Activated T-cell treated with anti-CD3 and anti-CD28 coated beads, Interleukin-2, amount 50 U/mL, for 72 hours (primary cell): ENCODE data around the gene HSPB6. TPM values are rescaled to one million over a fixed set of nuclear protein-coding genes. Genes with fewer than 3 reads are reported as not detected.

Experiments
- ATAC-seq, 2 donors: fragments of 150-1000 bp; cut with Tn5 transposase; replicated peaks in 1 of 2; 2 replicates each; pipeline ENCODE4 v1.10.0; 2021; ENCODE audit warnings: moderate library complexity in 2 of 2, mild to moderate bottlenecking in 1 of 2
- DNase-seq, 2 donors: peaks; one replicate each; pipeline ENCODE4 v3.0.0; 2021 to 2022; ENCODE audit warnings: mixed read lengths in 1 of 2
- H3K27ac Mint-ChIP-seq: one replicate; pipeline ENCODE4 v1.8.0; 2022; ENCODE audit warnings: mild to moderate bottlenecking, moderate library complexity, mixed read lengths
- H3K27me3 Mint-ChIP-seq: one replicate; pipeline ENCODE4 v1.8.0; 2022; ENCODE audit warnings: low read depth, mixed read lengths
- H3K36me3 Mint-ChIP-seq, 2 donors: one replicate each; pipeline ENCODE4 v1.8.0; 2022; ENCODE audit warnings: mixed read lengths in 2 of 2, mild to moderate bottlenecking in 1 of 2; ENCODE audit not compliant: insufficient read depth in 2 of 2
- H3K4me1 Mint-ChIP-seq: one replicate; pipeline ENCODE4 v1.8.0; 2022; ENCODE audit warnings: low read depth, mixed read lengths
- H3K4me3 Mint-ChIP-seq, 2 donors: one replicate each; pipeline ENCODE4 v1.8.0; 2022; ENCODE audit warnings: mild to moderate bottlenecking in 2 of 2, mixed read lengths in 2 of 2, moderate library complexity in 2 of 2
- H3K9me3 Mint-ChIP-seq, 2 donors: one replicate each; pipeline ENCODE4 v1.8.0; 2022; ENCODE audit warnings: mixed read lengths in 2 of 2
- total RNA-seq, 2 donors: library from RNA; stranded (reverse); gene quantifications; one replicate each; pipeline ENCODE4 v1.2.3, GENCODE V29; 2022

The HSPB6 gene
- total RNA-seq, 2 donors from 2014 or later: 1.4 to 2.4 TPM

DNA sequence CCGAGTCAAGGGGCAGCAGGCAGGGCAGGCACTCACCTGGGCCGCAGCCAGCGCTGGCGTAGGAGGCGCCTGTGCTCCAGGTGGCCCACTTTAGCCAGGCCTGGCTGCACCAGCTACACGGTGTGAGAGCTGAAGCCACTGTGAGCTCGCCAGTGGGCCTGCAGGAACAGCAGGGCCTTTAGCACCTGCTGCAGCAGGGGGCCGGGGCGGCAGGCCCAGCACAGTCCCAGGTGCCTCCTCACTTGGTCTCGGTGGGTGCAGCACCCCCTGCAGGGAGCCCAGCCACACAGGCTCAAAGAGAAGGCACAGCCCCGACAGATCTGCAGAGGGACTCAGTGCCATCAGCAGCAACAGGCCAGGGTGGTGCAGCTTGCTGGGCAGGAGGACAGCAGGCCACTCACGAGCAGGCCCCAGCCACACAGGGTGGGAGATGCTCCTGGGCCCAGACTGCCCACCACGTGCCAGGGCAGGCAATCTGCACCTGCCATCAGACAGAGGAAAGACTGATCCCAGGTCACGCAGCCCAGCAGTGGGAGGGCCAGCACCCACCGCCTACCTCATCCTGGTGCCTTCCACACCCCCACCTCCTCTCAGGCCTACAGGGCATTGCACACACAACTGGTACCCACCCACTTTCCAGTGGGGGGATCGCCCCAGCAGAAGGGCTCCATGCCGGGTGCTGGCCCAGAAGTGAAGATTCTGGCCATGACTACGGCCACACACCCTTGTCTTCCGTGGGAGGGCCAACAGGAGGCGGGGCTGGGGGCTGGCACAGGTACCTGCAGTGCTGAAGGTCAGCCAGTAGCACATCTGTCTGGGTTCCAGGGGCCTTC lies 34.4 kb upstream of the HSPB6 start:
- H3K9me3 Mint-ChIP-seq: no peaks in the 10 kb centered on the region
- H3K4me1 Mint-ChIP-seq: no peaks in the 10 kb centered on the region

DNA sequence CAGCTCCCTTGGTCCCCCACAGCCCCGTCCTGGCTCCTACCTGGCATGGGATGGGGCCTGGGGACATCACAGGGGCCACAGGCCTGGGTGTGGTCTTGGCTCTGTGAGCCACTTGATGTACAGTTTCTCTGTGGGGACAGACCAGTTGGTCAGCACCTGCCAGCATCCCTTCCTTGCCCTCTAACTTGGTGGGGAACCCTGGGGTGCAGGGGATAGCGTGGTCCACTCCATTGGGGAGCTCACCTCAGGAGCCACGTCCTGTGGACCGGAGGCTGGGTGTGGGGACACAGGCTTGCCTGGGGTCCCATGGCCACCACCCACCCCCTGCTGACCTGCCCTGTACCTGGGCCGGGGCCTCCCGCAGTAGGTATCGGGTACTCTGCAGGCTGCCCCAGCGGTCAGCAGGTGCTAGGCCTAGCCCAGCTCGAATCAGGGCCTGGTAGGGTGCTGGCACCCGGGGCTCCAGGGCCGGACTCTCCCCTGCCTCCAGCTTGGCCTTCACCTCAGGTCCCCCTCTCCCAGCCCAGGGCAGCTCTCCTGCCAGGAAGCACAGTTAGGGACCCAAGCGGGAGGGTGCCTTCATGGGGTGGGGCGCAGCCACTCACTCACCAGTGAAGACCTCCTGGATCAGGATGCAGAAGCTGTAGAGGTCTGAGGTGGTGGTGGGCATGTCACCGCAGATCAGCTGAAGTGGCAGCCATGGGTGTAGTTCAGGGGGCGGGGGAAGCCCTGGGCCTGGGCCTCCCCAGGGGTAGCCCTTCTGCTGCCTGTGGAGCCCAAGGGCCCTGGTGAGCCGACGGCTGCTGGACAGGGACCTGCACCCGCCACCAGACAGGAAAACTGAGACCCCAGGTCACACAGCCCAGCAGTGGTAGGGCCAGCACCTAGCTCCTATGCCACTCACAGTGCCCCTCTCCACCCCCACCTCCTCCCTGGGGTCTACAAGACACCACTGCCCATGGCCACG lies 33.4 kb upstream of the HSPB6 start:
- Mint-ChIP-seq H3K9me3 (no peaks in the 10 kb centered on the region), H3K4me3 (no peak overlapping the region), H3K4me1 (no peaks in the 10 kb centered on the region), H3K27me3 (no peaks in the 10 kb centered on the region), H3K27ac (no peak overlapping the region), H3K36me3 (no peaks in the 10 kb centered on the region)
- ATAC-seq (no peak), DNase-seq (no peak)

More for the DNA sequence above, 34.4 kb upstream of the HSPB6 start:
- Mint-ChIP-seq H3K36me3 (no peaks in the 10 kb centered on the region), H3K4me3 (no peak overlapping the region), H3K27ac (no peak overlapping the region), H3K27me3 (peaks cover 5% of the 10 kb centered on the region)
- DNase-seq: peak; percentile 17 to 18
- peak; percentile 32 to 41 for ATAC-seq

DNA sequence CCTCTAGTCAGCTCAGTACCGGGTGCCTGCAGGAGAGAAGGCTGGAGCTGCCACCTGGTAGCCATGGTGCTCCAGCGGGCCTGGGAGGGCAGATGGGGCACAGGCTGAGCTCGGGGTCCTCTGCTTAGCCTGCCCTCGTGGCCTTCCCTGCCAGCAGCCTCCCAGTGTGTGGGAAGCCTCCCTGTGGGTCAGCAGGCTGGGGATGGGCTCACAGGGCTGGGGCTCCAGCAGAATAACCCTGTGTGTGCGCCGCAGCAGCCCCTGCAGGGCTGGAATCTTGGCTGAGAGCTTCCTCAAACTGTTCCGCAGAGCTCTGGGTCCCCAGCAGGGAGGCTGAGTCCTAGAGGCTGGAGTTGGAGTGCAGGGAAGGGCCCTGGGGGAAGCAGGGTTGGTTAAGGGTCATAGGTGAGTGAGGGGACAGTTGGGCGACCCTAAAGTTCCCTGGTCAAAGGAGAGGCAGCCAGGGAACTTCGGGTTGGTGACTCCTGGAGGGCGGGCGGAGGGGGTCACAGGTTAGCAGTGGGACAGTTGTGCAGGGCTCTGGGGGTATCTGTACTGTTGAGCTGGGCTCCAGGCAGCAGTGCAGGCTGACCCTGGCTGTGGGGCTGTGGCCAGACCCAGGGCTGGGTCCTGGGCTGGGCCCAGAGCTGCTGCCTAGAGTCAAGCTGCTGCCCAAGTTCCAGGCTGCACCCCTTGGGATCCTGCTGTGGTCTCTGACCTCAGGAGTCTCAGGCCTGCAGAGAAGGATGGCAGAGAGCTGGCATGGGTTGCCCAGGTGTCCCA lies 32.6 kb upstream of the HSPB6 start:
- Mint-ChIP-seq H3K27me3 (no peaks in the 10 kb centered on the region), H3K36me3 (no peaks in the 10 kb centered on the region), H3K4me1 (no peaks in the 10 kb centered on the region), H3K27ac (no peak overlapping the region), H3K9me3 (no peaks in the 10 kb centered on the region), H3K4me3 (no peak overlapping the region)
- ATAC-seq (no peak), DNase-seq (no peak)

DNA sequence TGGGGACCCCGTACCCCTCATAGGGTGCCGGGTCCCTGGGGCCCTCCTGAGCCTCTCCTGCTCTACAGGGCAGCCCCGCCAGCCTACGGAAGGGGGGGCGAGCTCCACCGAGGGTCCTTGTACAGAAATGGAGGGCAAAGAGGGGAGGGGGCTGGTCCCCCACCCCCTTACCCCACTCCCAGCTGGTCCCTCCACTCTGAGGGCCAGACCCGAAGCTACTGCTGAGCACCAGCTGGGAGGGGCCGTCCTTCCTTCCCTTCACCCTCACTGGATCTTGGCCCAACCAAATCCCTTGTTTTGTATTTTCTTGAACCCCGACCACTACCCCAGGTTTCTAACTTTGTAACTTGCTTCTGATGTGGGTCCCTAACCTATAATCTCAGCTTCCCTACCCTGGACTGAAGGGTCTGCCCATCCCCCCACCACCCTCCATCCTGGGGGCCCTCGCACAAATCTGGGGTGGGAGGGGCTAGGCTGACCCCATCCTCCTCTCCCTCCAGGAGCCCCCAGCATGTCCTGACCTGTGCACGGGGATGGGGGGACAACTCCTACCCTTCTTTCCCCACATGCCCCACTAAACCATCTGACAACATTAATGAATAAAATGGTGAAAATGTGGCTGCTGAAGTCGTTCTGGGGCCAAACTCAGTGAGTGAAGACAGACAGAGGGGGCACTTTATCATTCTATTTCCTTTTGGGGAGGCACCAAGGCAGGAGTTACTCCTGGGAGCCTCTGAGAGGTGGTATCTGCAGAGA lies 31.6 kb upstream of the HSPB6 start:
- ATAC-seq: no peak
- Mint-ChIP-seq H3K9me3 (no peaks in the 10 kb centered on the region), H3K4me1 (no peaks in the 10 kb centered on the region), H3K27ac (no peak overlapping the region), H3K4me3 (no peak overlapping the region), H3K27me3 (no peaks in the 10 kb centered on the region), H3K36me3 (no peaks in the 10 kb centered on the region)
- DNase-seq: no peak

DNA sequence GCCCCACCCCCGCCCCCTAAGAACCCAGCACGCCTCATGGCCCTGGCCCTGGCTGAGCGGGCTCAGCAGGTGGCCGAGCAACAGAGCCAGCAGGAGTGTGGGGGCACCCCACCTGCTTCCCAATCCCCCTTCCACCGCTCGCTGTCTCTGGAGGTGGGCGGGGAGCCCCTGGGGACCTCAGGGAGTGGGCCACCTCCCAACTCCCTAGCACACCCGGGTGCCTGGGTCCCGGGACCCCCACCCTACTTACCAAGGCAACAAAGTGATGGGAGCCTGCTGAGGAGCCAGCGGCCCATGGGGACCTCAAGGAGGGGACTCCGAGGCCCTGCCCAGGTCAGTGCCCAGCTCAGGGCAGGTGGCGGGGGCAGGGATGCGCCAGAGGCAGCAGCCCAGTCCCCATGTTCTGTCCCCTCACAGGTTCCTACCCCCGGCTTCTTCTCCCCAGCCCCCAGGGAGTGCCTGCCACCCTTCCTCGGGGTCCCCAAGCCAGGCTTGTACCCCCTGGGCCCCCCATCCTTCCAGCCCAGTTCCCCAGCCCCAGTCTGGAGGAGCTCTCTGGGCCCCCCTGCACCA lies 30.5 kb upstream of the HSPB6 start:
- Mint-ChIP-seq H3K27ac (no peak overlapping the region), H3K36me3 (peaks cover 0 to 3% of the 10 kb centered on the region in 2 donors), H3K27me3 (no peaks in the 10 kb centered on the region), H3K4me1 (no peaks in the 10 kb centered on the region), H3K9me3 (no peaks in the 10 kb centered on the region), H3K4me3 (no peak overlapping the region)
- DNase-seq: no peak
- ATAC-seq: no peak

DNA sequence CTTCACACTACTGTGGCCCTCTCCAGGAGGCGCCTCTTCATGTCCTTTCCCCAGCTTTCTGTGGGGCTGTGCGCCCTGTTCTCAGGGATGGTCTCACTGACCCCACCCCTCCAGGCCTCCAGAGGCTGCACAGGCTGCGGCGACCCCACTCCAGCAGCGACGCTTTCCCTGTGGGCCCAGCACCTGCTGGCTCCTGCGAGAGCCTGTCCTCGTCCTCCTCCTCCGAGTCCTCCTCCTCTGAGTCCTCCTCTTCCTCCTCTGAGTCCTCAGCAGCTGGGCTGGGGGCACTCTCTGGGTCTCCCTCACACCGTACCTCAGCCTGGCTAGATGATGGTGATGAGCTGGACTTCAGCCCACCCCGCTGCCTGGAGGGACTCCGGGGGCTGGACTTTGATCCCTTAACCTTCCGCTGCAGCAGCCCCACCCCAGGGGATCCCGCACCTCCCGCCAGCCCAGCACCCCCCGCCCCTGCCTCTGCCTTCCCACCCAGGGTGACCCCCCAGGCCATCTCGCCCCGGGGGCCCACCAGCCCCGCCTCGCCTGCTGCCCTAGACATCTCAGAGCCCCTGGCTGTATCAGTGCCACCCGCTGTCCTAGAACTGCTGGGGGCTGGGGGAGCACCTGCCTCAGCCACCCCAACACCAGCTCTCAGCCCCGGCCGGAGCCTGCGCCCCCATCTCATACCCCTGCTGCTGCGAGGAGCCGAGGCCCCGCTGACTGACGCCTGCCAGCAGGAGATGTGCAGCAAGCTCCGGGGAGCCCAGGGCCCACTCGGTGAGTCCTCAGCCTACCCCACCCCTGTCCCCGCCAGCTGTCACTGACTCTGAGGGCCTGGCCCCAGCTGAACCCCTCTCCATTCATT lies 29.7 kb upstream of the HSPB6 start:
- DNase-seq: no peak
- H3K36me3 Mint-ChIP-seq: peaks cover 0 to 3% of the 10 kb centered on the region in 2 donors
- no peak overlapping the region for H3K4me3 Mint-ChIP-seq
- H3K9me3 Mint-ChIP-seq: no peaks in the 10 kb centered on the region
- no peaks in the 10 kb centered on the region for H3K27me3 Mint-ChIP-seq
- ATAC-seq: no peak
- no peak overlapping the region for H3K27ac Mint-ChIP-seq
- H3K4me1 Mint-ChIP-seq: no peaks in the 10 kb centered on the region

DNA sequence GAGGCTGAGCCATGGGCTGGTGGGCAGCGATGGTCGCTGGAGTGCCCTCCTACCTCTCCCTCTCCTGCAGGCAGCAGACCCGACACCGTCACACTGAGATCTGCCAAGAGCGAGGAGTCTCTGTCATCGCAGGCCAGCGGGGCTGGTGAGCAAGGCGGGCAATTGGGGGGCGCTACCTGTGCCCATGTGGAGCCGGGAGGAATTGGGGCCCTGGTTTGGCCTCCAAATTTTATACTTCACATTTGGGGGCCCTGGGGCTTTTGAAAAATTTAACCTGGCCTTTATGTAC lies 28.5 kb upstream of the HSPB6 start:
- Mint-ChIP-seq H3K9me3 (no peaks in the 10 kb centered on the region), H3K4me3 (no peak overlapping the region), H3K27me3 (no peaks in the 10 kb centered on the region), H3K27ac (no peak overlapping the region), H3K36me3 (peaks cover 0 to 3% of the 10 kb centered on the region in 2 donors), H3K4me1 (no peaks in the 10 kb centered on the region)
- ATAC-seq: no peak
- DNase-seq: no peak

DNA sequence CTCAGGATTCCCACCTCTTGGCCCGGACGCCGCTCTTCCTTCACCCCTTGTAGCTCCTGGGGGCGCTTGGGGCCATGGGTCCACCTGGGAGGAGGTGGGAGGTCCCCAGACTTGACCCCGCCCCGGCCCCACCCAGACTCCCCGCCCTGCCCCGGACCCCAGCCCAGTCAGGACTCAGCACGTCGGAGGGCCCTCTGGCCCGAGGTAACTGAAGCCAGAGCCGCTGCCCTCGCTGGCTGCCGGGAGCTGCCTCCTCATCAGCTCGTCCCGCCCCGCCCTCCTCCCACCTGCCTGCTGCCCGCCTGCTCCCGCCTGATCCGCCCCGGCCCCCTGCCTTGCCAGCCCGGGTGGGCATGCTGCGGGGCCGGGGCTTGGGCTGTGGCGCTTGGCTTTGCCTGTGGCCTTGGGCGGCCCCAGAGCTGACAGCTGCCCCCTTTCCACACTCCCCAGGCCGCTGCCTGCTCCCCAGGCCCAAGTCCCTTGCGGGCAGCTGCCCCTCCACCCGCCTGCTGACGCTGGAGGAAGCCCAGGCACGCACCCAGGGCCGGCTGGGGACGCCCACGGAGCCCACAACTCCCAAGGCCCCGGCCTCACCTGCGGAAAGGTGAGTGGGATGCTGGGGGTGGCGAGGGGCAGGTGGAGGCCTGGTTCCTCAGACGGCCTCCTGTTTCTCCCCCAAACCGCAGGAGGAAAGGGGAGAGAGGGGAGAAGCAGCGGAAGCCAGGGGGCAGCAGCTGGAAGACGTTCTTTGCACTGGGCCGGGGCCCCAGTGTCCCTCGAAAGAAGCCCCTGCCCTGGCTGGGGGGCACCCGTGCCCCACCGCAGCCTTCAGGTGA lies 27.9 kb upstream of the HSPB6 start:
- Mint-ChIP-seq H3K27me3 (no peaks in the 10 kb centered on the region), H3K9me3 (no peaks in the 10 kb centered on the region), H3K4me3 (no peak overlapping the region), H3K4me1 (no peaks in the 10 kb centered on the region), H3K36me3 (peaks cover 0 to 3% of the 10 kb centered on the region in 2 donors), H3K27ac (no peak overlapping the region)
- ATAC-seq (no peak), DNase-seq (no peak)

DNA sequence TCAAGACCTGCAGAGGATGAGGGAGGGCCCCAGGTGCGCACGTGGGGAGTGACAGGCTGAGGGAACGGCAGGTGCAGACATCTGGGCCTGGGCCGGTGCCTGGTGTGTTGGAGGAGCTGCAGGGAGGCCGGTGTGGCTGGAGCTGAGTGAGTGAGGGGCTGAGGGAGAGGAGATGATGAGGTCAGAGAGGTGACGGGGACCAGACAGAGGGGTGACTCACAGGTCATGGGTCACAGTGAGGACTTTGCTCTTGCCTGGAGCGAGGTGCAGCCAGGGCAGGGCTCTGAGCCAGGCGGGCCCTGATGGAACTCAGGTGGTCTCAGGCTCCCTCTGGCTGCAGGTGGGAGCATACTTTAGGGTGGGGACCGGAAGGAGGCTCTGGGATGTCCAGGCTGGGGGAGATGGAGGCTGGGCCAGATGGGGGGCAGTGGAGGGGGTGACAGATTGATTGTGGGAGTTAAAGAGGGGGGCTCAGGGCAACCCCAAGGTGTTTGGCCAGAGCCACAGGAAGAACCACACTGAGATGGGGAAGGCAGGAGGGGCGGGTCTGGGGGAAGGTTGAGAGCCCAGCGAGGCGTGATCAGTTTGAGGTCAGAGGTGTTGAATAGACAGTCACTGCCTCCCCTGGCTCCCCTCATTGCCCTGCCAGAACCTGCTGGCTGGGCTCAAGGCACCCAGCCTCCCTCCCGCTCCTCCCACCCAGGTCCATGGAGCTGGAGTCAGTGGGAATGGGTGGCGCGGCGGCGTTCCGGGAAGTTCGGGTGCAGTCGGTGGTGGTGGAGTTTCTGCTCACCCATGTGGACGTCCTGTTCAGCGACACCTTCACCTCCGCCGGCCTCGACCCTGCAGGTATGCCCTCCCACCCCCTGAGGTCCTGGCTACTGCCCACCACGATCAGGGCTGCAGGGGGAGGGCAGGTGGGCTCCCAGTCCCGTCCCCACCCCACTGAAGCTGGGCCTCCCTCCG lies 26.9 kb upstream of the HSPB6 start:
- no peak overlapping the region for H3K27ac Mint-ChIP-seq
- H3K27me3 Mint-ChIP-seq: no peaks in the 10 kb centered on the region
- H3K4me1 Mint-ChIP-seq: no peaks in the 10 kb centered on the region
- no peak overlapping the region for H3K4me3 Mint-ChIP-seq
- peaks cover 0 to 3% of the 10 kb centered on the region in 2 donors for H3K36me3 Mint-ChIP-seq
- H3K9me3 Mint-ChIP-seq: no peaks in the 10 kb centered on the region
- no peak for DNase-seq
- peak in 1 of 2 donors; percentile 26 for ATAC-seq

DNA sequence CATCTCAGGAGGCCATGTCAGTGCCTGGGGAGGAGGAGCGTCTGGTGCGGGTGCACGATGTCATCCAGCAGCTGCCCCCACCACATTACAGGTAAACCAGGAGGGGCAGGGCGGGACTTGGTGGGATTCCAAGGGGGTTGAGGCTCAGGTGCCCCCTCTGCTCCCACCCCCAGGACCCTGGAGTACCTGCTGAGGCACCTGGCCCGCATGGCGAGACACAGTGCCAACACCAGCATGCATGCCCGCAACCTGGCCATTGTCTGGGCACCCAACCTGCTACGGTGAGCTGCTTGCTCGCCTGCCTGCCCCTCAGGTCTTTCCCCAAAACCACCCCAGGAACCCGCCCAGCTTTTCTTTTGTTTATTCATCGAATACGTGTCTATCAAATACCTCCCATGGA lies 25.8 kb upstream of the HSPB6 start:
- Mint-ChIP-seq H3K27ac (no peak overlapping the region), H3K4me3 (no peak overlapping the region), H3K9me3 (no peaks in the 10 kb centered on the region), H3K4me1 (no peaks in the 10 kb centered on the region), H3K36me3 (peaks cover 0 to 3% of the 10 kb centered on the region in 2 donors), H3K27me3 (no peaks in the 10 kb centered on the region)
- no peak for DNase-seq
- no peak for ATAC-seq
